ENCODE results near the gene FIBP. TPM values are rescaled to one million over a fixed set of nuclear protein-coding genes. Genes with fewer than 3 reads are reported as not detected.

Gene FIBP
- total and polyA plus RNA-seq, 2 donors (not counting 3 experiments of a cell fraction or from before 2014, with no cell fraction given), result 105 to 162 TPM

DNA sequence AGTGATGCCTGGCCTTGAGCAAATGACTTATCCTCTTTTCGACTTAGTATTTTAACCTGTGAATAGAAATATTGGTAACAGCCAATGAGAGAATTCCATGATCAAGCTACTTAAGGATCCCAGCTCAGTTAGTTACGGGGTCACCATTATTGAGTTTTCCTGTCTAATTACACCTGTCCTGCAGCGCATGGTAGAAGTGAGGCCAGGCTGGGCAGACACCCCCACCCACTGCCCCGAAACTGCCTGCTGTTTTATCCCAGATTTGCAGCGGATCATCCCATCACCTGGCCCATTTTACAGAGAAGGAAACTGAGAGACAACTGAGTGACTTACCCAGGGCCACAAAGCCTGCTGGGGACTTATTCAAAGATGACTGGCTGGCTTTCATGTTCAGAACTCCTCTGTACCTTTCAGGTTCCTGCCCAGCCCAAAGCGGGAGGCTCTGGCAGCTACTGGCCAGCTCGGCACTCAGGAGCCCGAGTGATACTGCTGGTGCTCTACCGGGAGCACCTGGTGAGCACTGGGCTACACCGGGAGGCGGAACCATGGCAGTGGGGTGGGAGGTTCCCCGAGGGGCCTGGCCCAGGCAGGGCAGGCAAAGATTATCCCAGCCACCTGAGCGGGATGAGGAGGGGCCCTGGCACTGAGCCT lies 26.6 kb downstream of the FIBP start:
- H3K79me2 ChIP-seq (ENCODE audit: control insufficient read depth, insufficient read depth, low read length), result peaks cover 46% of the 10 kb centered on the region
- H3K36me3 ChIP-seq (ENCODE audit: control insufficient read depth in 2 of 2, extremely low read depth in 1 of 2, insufficient read depth in 2 of 2, low read length in 2 of 2), result peaks cover 10 to 32% of the 10 kb centered on the region in 2 experiments
- peaks cover 1% of the 10 kb centered on the region for H4K20me1 ChIP-seq (replicated peaks; ENCODE audit: control insufficient read depth, extremely low read depth, insufficient read depth, low read length)
- dilution Hi-C loops (cut with MboI; ENCODE audit: extremely low pct_ligation_motif_present, low sequenced_read_pairs) (no loop called here), intact Hi-C loops (cut with micrococcal nuclease) (no loop called here)
- POLR2A ChIA-PET, result interaction anchor here (2.5 to 5.4 kb wide), 2 partner anchors 10 to 28 kb away, joined by 19 to 67 read pairs; partner anchors contain the start of genes CCDC85B and FIBP
- H3K9me3 ChIP-seq (replicated peaks; ENCODE audit: control insufficient read depth, insufficient read depth, low read length), result no peaks in the 10 kb centered on the region
- H3K4me3 ChIP-seq (replicated peaks in 1 of 3; ENCODE audit: insufficient read depth in 1 of 3, low read depth in 1 of 3, low read length in 3 of 3), result peak overlapping the region; percentile 36 to 76 (median 71)
- H2AFZ ChIP-seq (ENCODE audit: low read depth, low read length), result no peak overlapping the region
- no peak for FAIRE-seq
- H3K27me3 ChIP-seq (ENCODE audit: control insufficient read depth in 2 of 2, insufficient read depth in 2 of 2, low read length in 2 of 2), result no peaks in the 10 kb centered on the region
- H3K9me1 ChIP-seq (replicated peaks; ENCODE audit: control insufficient read depth, extremely low read depth, insufficient read depth, low read length), result no peaks in the 10 kb centered on the region
- peaks cover 28% of the 10 kb centered on the region for H3K4me1 ChIP-seq (ENCODE audit: control insufficient read depth, extremely low read depth, insufficient read depth, low read length)
- H3K27ac ChIP-seq (ENCODE audit: insufficient read depth, low read depth, low read length), result no peak overlapping the region
- no peak for TF ChIP-seq MAX (IDR thresholded peaks at IDR 0.05; ENCODE audit: insufficient read depth, insufficient read length)
- TF ChIP-seq EZH2 (IDR thresholded peaks at IDR 0.05; ENCODE audit: borderline replicate concordance, low read depth, low read length, severe bottlenecking), result no peak
- no peak for TF ChIP-seq FOS (IDR thresholded peaks at IDR 0.05; ENCODE audit: borderline replicate concordance, insufficient read depth, low read length)
- CTCF ChIA-PET, result interaction anchor here (2.8 to 4.8 kb wide), 3 partner anchors 10 to 28 kb away, joined by 51 to 73 read pairs (median 57); partner anchors contain the start of genes CCDC85B, EFEMP2 and FIBP
- DNase-seq (ENCODE audit: low read depth, low spot score), result no peak
- BruUV-seq (replicated peaks), result no TSS peak
- peak overlapping the region; percentile 75 for H3K9ac ChIP-seq (replicated peaks; ENCODE audit: extremely low read depth, insufficient read depth, low read length)
- H3K4me2 ChIP-seq (ENCODE audit: insufficient read depth, low read length), result peak overlapping the region; percentile 55

DNA sequence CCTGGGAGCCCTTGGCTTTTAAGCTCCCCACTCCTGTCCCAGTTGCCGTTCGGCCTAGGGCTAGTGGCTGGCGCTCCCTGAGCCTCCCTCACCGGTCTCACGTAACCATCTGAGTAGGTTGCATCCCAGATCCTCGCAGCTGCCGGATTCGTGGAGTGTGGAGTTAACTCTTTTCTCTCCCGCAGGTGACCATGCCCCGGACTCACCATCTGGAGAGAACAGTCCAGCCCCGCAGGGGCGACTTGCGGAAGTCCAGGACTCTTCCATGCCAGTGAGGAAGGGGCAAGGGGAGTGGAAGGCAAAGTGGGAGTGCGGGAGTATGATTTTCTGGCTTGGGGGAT lies 27.1 kb downstream of the FIBP start:
- peak overlapping the region; percentile 77 for H3K27ac ChIP-seq (ENCODE audit: insufficient read depth, low read depth, low read length)
- dilution Hi-C loops (cut with MboI; ENCODE audit: extremely low pct_ligation_motif_present, low sequenced_read_pairs), result no loop called here
- ChIA-PET POLR2A (interaction anchor here (2.5 to 5.4 kb wide), 2 partner anchors 10 to 29 kb away, joined by 19 to 67 read pairs; partner anchors contain the start of genes CCDC85B and FIBP), CTCF (interaction anchor here (1.4 to 4.8 kb wide), 5 partner anchors 10 to 28 kb away, joined by 4 to 73 read pairs (median 51); partner anchors contain the start of genes CCDC85B, EFEMP2 and FIBP)
- H4K20me1 ChIP-seq (replicated peaks; ENCODE audit: control insufficient read depth, extremely low read depth, insufficient read depth, low read length), result peaks cover 4% of the 10 kb centered on the region
- intact Hi-C loops (cut with micrococcal nuclease), result no loop called here
- H3K9me1 ChIP-seq (replicated peaks; ENCODE audit: control insufficient read depth, extremely low read depth, insufficient read depth, low read length), result no peaks in the 10 kb centered on the region
- no peak for DNase-seq (ENCODE audit: low read depth, low spot score)
- TF ChIP-seq FOS (IDR thresholded peaks at IDR 0.05; ENCODE audit: borderline replicate concordance, insufficient read depth, low read length) (no peak), POLR2A (IDR thresholded peaks at IDR 0.05; ENCODE audit: low read depth, low read length) (no peak), EZH2 (IDR thresholded peaks at IDR 0.05; ENCODE audit: borderline replicate concordance, low read depth, low read length, severe bottlenecking) (no peak), MAX (IDR thresholded peaks at IDR 0.05; ENCODE audit: insufficient read depth, insufficient read length) (no peak), GATA2 (IDR thresholded peaks at IDR 0.05; ENCODE audit: insufficient read depth, insufficient read length, low read depth, low read length) (no peak)
- TF ChIP-seq, protein P1, sequence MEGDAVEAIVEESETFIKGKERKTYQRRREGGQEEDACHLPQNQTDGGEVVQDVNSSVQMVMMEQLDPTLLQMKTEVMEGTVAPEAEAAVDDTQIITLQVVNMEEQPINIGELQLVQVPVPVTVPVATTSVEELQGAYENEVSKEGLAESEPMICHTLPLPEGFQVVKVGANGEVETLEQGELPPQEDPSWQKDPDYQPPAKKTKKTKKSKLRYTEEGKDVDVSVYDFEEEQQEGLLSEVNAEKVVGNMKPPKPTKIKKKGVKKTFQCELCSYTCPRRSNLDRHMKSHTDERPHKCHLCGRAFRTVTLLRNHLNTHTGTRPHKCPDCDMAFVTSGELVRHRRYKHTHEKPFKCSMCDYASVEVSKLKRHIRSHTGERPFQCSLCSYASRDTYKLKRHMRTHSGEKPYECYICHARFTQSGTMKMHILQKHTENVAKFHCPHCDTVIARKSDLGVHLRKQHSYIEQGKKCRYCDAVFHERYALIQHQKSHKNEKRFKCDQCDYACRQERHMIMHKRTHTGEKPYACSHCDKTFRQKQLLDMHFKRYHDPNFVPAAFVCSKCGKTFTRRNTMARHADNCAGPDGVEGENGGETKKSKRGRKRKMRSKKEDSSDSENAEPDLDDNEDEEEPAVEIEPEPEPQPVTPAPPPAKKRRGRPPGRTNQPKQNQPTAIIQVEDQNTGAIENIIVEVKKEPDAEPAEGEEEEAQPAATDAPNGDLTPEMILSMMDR (IDR thresholded peaks at IDR 0.05; ENCODE audit: extremely low read depth in 1 of 2, insufficient read depth in 1 of 2, low read depth in 1 of 2, low read length in 2 of 2), result no peak
- H3K4me1 ChIP-seq (ENCODE audit: control insufficient read depth, extremely low read depth, insufficient read depth, low read length), result peaks cover 33% of the 10 kb centered on the region
- H3K4me2 ChIP-seq (ENCODE audit: insufficient read depth, low read length), result peak overlapping the region; percentile 55
- H3K36me3 ChIP-seq (ENCODE audit: control insufficient read depth in 2 of 2, extremely low read depth in 1 of 2, insufficient read depth in 2 of 2, low read length in 2 of 2), result peaks cover 14 to 32% of the 10 kb centered on the region in 2 experiments
- peaks cover 51% of the 10 kb centered on the region for H3K79me2 ChIP-seq (ENCODE audit: control insufficient read depth, insufficient read depth, low read length)
- H3K4me3 ChIP-seq (replicated peaks in 1 of 3; ENCODE audit: insufficient read depth in 1 of 3, low read depth in 1 of 3, low read length in 3 of 3), result peak overlapping the region; percentile 36 to 76 (median 71)
- H3K9ac ChIP-seq (replicated peaks; ENCODE audit: extremely low read depth, insufficient read depth, low read length), result peak overlapping the region; percentile 75
- H3K9me3 ChIP-seq (replicated peaks; ENCODE audit: control insufficient read depth, insufficient read depth, low read length), result no peaks in the 10 kb centered on the region
- H2AFZ ChIP-seq (ENCODE audit: low read depth, low read length), result no peak overlapping the region
- no TSS peak for BruUV-seq (replicated peaks)
- no peaks in the 10 kb centered on the region for H3K27me3 ChIP-seq (ENCODE audit: control insufficient read depth in 2 of 2, insufficient read depth in 2 of 2, low read length in 2 of 2)
- peak; percentile 40 for FAIRE-seq
